Sigmoid colon (tissue), 7 donors: Measurements from ENCODE around the gene C19orf47. TPM values are rescaled to one million over a fixed set of nuclear protein-coding genes. Genes with fewer than 3 reads are reported as not detected.

Experiments used
- DNase-seq: peaks from one replicate; pipeline ENCODE4 v3.0.0-alpha.2; 2019
- H3K27ac ChIP-seq, 4 donors: fragments of 200-600 bp; sonication (generic); one replicate each; pipeline ENCODE4 v1.5.1; 2016 to 2019; ENCODE audit warnings: mild to moderate bottlenecking in 1 of 4
- H3K27me3 ChIP-seq, 3 donors: fragments of 200-600 bp; sonication (generic); one replicate each; pipeline ENCODE4 v1.5.1; 2019; ENCODE audit warnings: mild to moderate bottlenecking in 1 of 3
- H3K36me3 ChIP-seq, 4 donors: fragments of 200-600 bp; sonication (generic); one replicate each; pipeline ENCODE4 v1.5.1; 2016 to 2019
- H3K4me1 ChIP-seq, 4 donors: fragments of 200-600 bp; sonication (generic); one replicate each; pipeline ENCODE4 v1.5.1; 2017 to 2019
- H3K4me3 ChIP-seq, 4 donors: fragments of 200-600 bp; sonication (generic); one replicate each; pipeline ENCODE4 v1.5.1; 2017 to 2019; ENCODE audit warnings: mild to moderate bottlenecking in 2 of 4, moderate library complexity in 1 of 4
- H3K9me3 ChIP-seq, 4 donors: fragments of 200-600 bp in 3 of 4; sonication (generic) in 3 of 4; one replicate each; pipeline versions ENCODE4 v1.5.1 to v1.6.1; 2013 to 2019
- EP300 ChIP-seq, 4 donors: sonication (generic); formaldehyde crosslinking; IDR thresholded peaks; one replicate each; pipeline ENCODE4 v1.6.1; 2017; ENCODE audit warnings: antibody characterized with exemption in 4 of 4
- POLR2A ChIP-seq, 2 donors: fragments of 450-650 bp; IDR thresholded peaks; one replicate each; pipeline ENCODE4 v1.6.1; 2016; ENCODE audit warnings: antibody characterized with exemption in 2 of 2, mild to moderate bottlenecking in 2 of 2, moderate library complexity in 2 of 2
- POLR2AphosphoS5 ChIP-seq, 4 donors: sonication (generic); formaldehyde crosslinking; IDR thresholded peaks; one replicate each; pipeline ENCODE4 v1.6.1; 2017; ENCODE audit warnings: antibody characterized with exemption in 4 of 4
- WGBS, 2 donors: extraction: QIAGEN DNeasy Blood & Tissue Kit; methylation state at CpG; one replicate each; pipeline ENCODE4 v1.1.7; 2013; 5-methylcytosine and 5-hydroxymethylcytosine counted together
- intact Hi-C: fragments of 100-400 bp; cut with DNase I; formaldehyde crosslinking; loops from one replicate; pipeline ENCODE4 v1.15.1; 2023
- polyA plus RNA-seq, 3 donors: library from polyadenylated mRNA; stranded (reverse); fragments of 200-250 nt; gene quantifications; one replicate each; pipeline ENCODE4 v1.2.3, GENCODE V29; 2013
- total RNA-seq, 4 donors: library from RNA; depleted of rRNA; stranded (reverse); fragments of >200 nt; gene quantifications; one replicate each; pipeline ENCODE4 v1.1.0, GENCODE V29; 2016
- TF ChIP-seq, protein P1 (sequence below), 4 experiments: fragments of 450-650 bp in 3 of 4; fragments of 200-600 bp in 1 of 4; IDR thresholded peaks; one replicate each; pipeline ENCODE4 v1.5.1; 2016 to 2019; ENCODE audit warnings: antibody characterized with exemption in 4 of 4, mild to moderate bottlenecking in 3 of 4, moderate library complexity in 2 of 4
- donor health status: healthy with polysubstance abuse.
- donor health status: Bipolar disorder and iron deficiency.
- donor health status: healthy.

The C19orf47 gene
- total and polyA plus RNA-seq, 7 donors: 7.9 to 16.7 (median 10.5) TPM

DNA sequence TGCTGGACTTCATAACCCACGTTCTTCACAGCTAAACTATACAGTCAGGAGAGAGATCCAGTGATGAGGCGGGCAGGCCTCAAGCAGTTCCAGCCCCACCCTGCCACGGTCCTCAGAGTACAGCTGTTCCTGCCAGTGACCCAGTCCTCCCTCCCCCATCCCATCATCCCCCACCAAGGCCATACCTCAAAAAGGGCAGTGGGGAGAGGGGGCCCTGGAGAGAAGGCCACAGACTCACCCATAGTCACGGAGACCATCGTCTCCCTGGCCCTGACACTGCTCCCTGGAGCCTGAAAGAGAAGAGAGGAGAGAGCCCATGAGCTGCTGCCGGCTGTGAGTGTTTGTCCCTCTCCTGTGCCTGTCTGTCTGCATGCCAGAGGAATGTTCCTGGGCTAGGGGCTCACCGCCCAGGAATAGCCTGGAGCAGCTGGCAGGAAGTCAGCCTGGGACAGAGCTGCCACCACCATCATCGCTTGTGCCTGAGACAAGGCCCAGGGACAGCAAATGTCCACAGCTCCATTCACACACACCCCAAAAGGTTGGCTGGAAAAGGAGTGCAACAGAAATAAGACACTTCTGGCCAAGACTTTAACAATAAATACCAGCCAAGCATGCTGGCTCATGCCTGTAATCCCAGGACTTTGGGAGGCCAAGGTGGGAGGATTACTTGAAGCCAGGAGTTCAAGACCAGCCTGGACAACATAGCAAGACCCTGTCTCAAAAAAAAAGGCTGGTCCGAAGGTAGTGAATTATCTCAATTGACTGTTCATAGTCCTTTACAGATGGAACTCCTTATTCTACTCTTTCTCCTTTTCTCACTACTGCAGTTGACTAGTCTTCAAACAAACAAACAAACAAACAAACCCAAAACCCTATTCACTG is 6.4 kb downstream of the C19orf47 start:
- 87% methylated on average over 9 of the region's 9 CpGs for WGBS, 2 donors
- H3K9me3 ChIP-seq: no peaks in the 10 kb centered on the region
- intact Hi-C loops: no loop called here
- H3K27ac ChIP-seq: peak overlapping the region; percentile 55 to 73 (median 63)
- DNase-seq: no peak
- TF ChIP-seq POLR2AphosphoS5 (IDR thresholded peaks at IDR 0.05) (no peak), EP300 (IDR thresholded peaks at IDR 0.05) (no peak), POLR2A (IDR thresholded peaks at IDR 0.05) (no peak)
- TF ChIP-seq, protein P1, sequence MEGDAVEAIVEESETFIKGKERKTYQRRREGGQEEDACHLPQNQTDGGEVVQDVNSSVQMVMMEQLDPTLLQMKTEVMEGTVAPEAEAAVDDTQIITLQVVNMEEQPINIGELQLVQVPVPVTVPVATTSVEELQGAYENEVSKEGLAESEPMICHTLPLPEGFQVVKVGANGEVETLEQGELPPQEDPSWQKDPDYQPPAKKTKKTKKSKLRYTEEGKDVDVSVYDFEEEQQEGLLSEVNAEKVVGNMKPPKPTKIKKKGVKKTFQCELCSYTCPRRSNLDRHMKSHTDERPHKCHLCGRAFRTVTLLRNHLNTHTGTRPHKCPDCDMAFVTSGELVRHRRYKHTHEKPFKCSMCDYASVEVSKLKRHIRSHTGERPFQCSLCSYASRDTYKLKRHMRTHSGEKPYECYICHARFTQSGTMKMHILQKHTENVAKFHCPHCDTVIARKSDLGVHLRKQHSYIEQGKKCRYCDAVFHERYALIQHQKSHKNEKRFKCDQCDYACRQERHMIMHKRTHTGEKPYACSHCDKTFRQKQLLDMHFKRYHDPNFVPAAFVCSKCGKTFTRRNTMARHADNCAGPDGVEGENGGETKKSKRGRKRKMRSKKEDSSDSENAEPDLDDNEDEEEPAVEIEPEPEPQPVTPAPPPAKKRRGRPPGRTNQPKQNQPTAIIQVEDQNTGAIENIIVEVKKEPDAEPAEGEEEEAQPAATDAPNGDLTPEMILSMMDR (IDR thresholded peaks at IDR 0.05): no peak
- H3K4me3 ChIP-seq: no peak overlapping the region
- no peaks in the 10 kb centered on the region for H3K27me3 ChIP-seq
- H3K36me3 ChIP-seq: peaks cover 0 to 10% (median 0%) of the 10 kb centered on the region in 4 donors
- H3K4me1 ChIP-seq: peaks cover 0 to 19% (median 9%) of the 10 kb centered on the region in 4 donors

DNA sequence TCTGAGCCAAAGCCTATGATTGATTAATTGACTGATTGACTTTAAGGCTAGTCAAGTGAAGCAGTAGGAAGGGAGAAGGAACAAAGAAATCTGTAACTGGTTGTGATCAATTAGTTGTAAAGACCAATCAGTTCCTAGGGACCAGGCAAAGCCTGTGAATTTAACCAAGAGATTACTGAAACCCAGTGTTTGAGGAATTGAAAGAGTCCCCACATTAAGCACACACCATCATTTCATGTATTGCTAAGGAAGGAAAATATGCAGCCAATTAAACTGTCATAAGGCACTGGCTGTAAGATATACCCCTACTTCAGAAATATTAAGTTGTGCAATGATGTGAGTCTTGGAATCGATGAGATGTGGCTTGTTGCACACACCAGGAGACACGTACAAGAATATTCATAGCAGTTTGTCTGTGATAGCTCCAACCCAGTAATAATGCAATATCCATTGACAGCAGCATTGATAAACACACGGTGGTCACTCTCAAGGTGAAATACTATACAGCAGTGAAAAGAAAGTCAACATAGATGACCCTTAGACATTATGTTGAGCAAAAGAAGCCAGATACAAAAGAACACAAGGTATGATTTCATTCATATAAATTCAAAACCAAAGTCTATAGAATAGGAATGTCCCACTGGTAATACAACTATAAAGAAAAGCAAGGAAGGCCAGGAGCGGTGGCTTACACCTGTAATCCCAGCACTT is 9.0 kb downstream of the C19orf47 start:
- intact Hi-C loops: no loop called here
- Histone ChIP-seq H3K4me3 (no peak overlapping the region), H3K27ac (no peak overlapping the region), H3K4me1 (peaks cover 0 to 18% (median 6%) of the 10 kb centered on the region in 4 donors), H3K27me3 (no peaks in the 10 kb centered on the region), H3K36me3 (peaks cover 5 to 31% (median 13%) of the 10 kb centered on the region in 4 donors), H3K9me3 (no peaks in the 10 kb centered on the region)
- TF ChIP-seq POLR2A (IDR thresholded peaks at IDR 0.05) (no peak), POLR2AphosphoS5 (IDR thresholded peaks at IDR 0.05) (no peak), EP300 (IDR thresholded peaks at IDR 0.05) (no peak)
- TF ChIP-seq, protein P1 (IDR thresholded peaks at IDR 0.05): no peak
- WGBS, 2 donors: 94% methylated on average over 4 of the region's 4 CpGs
- DNase-seq: no peak

DNA sequence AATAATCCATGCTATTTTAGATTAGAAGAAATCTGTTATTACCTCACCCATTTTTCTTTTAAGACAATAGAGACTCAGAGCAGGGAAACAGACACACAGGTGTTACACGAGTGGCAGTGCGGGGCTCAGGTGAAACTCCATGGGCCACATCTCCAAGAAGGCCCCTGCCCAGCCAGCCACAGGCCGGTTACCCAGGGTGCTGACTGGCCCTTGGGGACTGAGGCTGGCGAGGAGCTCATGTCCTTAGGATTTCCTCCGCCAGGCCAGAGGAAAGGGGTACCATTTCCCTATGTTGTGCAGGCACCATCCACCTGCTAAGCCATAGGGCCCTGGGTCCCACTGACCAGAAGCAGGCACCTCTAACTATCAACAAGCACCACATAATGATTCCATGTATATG is 10.6 kb downstream of the C19orf47 start:
- no peaks in the 10 kb centered on the region for H3K9me3 ChIP-seq
- no peak overlapping the region for H3K4me3 ChIP-seq
- no peak overlapping the region for H3K27ac ChIP-seq
- no peak for TF ChIP-seq POLR2A (IDR thresholded peaks at IDR 0.05)
- TF ChIP-seq EP300 (IDR thresholded peaks at IDR 0.05): no peak
- no peak for TF ChIP-seq POLR2AphosphoS5 (IDR thresholded peaks at IDR 0.05)
- TF ChIP-seq, protein P1 (IDR thresholded peaks at IDR 0.05): no peak
- WGBS, 2 donors: 94 to 96% methylated on average over 5 of the region's 5 CpGs
- H3K4me1 ChIP-seq: peaks cover 0 to 13% (median 6%) of the 10 kb centered on the region in 4 donors
- H3K36me3 ChIP-seq: peaks cover 5 to 47% (median 26%) of the 10 kb centered on the region in 4 donors
- no peak for DNase-seq
- H3K27me3 ChIP-seq: no peaks in the 10 kb centered on the region
- intact Hi-C loops: no loop called here

DNA sequence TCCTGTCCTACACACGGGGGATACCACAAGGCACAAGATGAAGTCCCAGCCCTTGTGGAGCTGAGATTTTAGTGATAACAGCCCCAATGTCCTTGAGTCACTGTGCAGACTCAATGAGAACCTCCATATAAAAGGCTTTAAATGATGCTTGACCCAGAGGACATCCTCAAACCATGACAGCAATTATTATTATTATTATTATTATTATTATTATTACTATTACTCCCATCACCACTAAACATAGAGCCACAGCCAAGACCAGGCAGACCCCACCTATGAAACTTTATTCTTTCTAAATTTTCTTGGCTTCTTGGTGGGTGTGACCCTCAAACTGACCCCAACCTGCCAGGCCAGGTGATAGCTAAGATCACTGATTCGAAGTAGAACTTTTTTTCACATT is 11.1 kb downstream of the C19orf47 start:
- peaks cover 7 to 52% (median 29%) of the 10 kb centered on the region in 4 donors for H3K36me3 ChIP-seq
- no peaks in the 10 kb centered on the region for H3K9me3 ChIP-seq
- no peaks in the 10 kb centered on the region for H3K27me3 ChIP-seq
- TF ChIP-seq POLR2A (IDR thresholded peaks at IDR 0.05): no peak
- no peak for TF ChIP-seq POLR2AphosphoS5 (IDR thresholded peaks at IDR 0.05)
- no peak for DNase-seq
- no peak overlapping the region for H3K27ac ChIP-seq
- H3K4me1 ChIP-seq: peaks cover 0 to 9% (median 4%) of the 10 kb centered on the region in 4 donors
- no peak overlapping the region for H3K4me3 ChIP-seq
- 92 to 96% methylated on average over 2 of the region's 2 CpGs for WGBS, 2 donors
- intact Hi-C loops: no loop called here

DNA sequence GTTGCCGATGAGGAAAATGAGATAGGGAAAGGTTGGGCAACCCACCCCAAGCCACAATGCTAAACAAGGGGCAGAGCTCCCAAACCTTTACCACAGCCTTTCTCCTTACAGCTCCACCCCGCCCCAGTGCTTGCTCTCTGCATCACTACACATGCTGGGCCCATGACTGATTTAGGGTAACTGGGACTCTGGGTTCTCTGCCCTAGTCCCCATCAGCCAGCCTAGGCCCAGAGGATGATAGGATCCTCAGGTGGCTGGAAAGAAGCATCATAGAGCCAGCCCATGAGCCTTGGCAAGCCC is 11.6 kb downstream of the C19orf47 start:
- Histone ChIP-seq H3K27ac (no peak overlapping the region), H3K4me1 (peaks cover 0 to 3% (median 1%) of the 10 kb centered on the region in 4 donors), H3K27me3 (no peaks in the 10 kb centered on the region), H3K4me3 (no peak overlapping the region), H3K9me3 (no peaks in the 10 kb centered on the region), H3K36me3 (peaks cover 13 to 57% (median 35%) of the 10 kb centered on the region in 4 donors)
- 95 to 96% methylated on average over 2 of the region's 2 CpGs for WGBS, 2 donors
- TF ChIP-seq POLR2A (IDR thresholded peaks at IDR 0.05) (no peak), POLR2AphosphoS5 (IDR thresholded peaks at IDR 0.05) (no peak)
- DNase-seq: no peak
- intact Hi-C loops: no loop called here
